ENCODE measurements around the gene RABGAP1L. TPM values are rescaled to one million over a fixed set of nuclear protein-coding genes. Genes with fewer than 3 reads are reported as not detected.
"Not testable (repeated sequence)": the region's sequence is repeated elsewhere in the genome, so short reads cannot be mapped to it uniquely, and the experiment has no call there.

The RABGAP1L gene
- total RNA-seq, 4 donors from 2014 or later = 31.7 to 49.7 (median 34.3) TPM

- no peak for DNase-seq (ENCODE audit: low spot score)
- no peak for ATAC-seq (ENCODE audit: low FRiP score)
- TF ChIP-seq CTCF (IDR thresholded peaks at IDR 0.05) = no peak
Measured at GRCh38 chr1:174884038-174884437, 724.7 kb downstream of the RABGAP1L start.

GRCh38 chr1:174884566-174884965 is 725.2 kb downstream of the RABGAP1L start:
- no peak for TF ChIP-seq CTCF (IDR thresholded peaks at IDR 0.05)
- no peak for ATAC-seq (ENCODE audit: low FRiP score)
- DNase-seq (ENCODE audit: low spot score) = no peak

GRCh38 chr1:174890024-174890423 is 730.7 kb downstream of the RABGAP1L start:
- no peak for ATAC-seq (ENCODE audit: low FRiP score)
- no peak for TF ChIP-seq CTCF (IDR thresholded peaks at IDR 0.05)
- DNase-seq (ENCODE audit: low spot score) = no peak

- ATAC-seq (ENCODE audit: low FRiP score) (no peak), DNase-seq (ENCODE audit: low spot score) (no peak)
- TF ChIP-seq CTCF (IDR thresholded peaks at IDR 0.05) = no peak
Measured at GRCh38 chr1:174892016-174892415, 732.7 kb downstream of the RABGAP1L start.

GRCh38 chr1:174894117-174894762 is 734.9 kb downstream of the RABGAP1L start:
- ATAC-seq (ENCODE audit: low FRiP score) (no peak), DNase-seq (ENCODE audit: low spot score) (no peak)
- no peak for TF ChIP-seq CTCF (IDR thresholded peaks at IDR 0.05)

GRCh38 chr1:174895610-174896009 is 736.3 kb downstream of the RABGAP1L start:
- not testable (repeated sequence) for ATAC-seq (ENCODE audit: low FRiP score); DNase-seq (ENCODE audit: low spot score)

- DNase-seq (ENCODE audit: low spot score) (no peak), ATAC-seq (ENCODE audit: low FRiP score) (no peak)
- no peak for TF ChIP-seq CTCF (IDR thresholded peaks at IDR 0.05)
Measured at GRCh38 chr1:174898102-174898797, 738.9 kb downstream of the RABGAP1L start.
